22Rv1 (cell line): ENCODE measurements around the gene HIVEP3.

Source experiments
- ZFX ChIP-seq: fragments of 450-650 bp; IDR thresholded peaks from 2 replicates; pipeline ENCODE4 v1.6.1; 2017; ENCODE audit warnings: antibody characterized with exemption, borderline replicate concordance
- TF ChIP-seq, protein P1 (sequence below): fragments of 450-650 bp; IDR thresholded peaks from 2 replicates; pipeline ENCODE4 v1.5.1; 2017; ENCODE audit warnings: mild to moderate bottlenecking

- TF ChIP-seq, protein P1, sequence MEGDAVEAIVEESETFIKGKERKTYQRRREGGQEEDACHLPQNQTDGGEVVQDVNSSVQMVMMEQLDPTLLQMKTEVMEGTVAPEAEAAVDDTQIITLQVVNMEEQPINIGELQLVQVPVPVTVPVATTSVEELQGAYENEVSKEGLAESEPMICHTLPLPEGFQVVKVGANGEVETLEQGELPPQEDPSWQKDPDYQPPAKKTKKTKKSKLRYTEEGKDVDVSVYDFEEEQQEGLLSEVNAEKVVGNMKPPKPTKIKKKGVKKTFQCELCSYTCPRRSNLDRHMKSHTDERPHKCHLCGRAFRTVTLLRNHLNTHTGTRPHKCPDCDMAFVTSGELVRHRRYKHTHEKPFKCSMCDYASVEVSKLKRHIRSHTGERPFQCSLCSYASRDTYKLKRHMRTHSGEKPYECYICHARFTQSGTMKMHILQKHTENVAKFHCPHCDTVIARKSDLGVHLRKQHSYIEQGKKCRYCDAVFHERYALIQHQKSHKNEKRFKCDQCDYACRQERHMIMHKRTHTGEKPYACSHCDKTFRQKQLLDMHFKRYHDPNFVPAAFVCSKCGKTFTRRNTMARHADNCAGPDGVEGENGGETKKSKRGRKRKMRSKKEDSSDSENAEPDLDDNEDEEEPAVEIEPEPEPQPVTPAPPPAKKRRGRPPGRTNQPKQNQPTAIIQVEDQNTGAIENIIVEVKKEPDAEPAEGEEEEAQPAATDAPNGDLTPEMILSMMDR: no peak
- no peak for TF ChIP-seq ZFX
These were observed 329.3 kb downstream of the HIVEP3 start for GRCh38 chr1:41589395-41589794.
